DND-41 (cell line): ENCODE results near the gene COL4A1.

Experiments used
- ATAC-seq: fragments of 200-7000 bp; cut with Tn5 transposase; 3 replicates; pipeline ENCODE4 v1.9.1; 2021; ENCODE audit warnings: low read depth; ENCODE audit not compliant: insufficient read depth
- DNase-seq: peaks from one replicate; pipeline ENCODE4 v3.0.0-alpha.2; 2020
- H2AFZ ChIP-seq: 2 replicates; pipeline ENCODE4 v1.6.0; 2012; ENCODE audit warnings: low read depth, low read length
- H3K27ac ChIP-seq: 2 replicates; pipeline ENCODE4 v1.5.1; 2012; ENCODE audit warnings: low read length, inconsistent platforms
- H3K27me3 ChIP-seq: fragments of 200-600 bp; sonication (generic); 2 replicates; pipeline ENCODE4 v1.6.0; 2012; ENCODE audit warnings: low read length, mild to moderate bottlenecking, inconsistent platforms; ENCODE audit not compliant: insufficient read depth, poor library complexity
- H3K36me3 ChIP-seq: 2 replicates; pipeline ENCODE4 v1.5.1; 2012; ENCODE audit warnings: low read length, inconsistent platforms; ENCODE audit not compliant: insufficient read depth
- H3K4me1 ChIP-seq: 2 replicates; pipeline ENCODE4 v1.5.1; 2012; ENCODE audit warnings: mild to moderate bottlenecking, low read length; ENCODE audit not compliant: insufficient read depth
- H3K4me2 ChIP-seq: 2 replicates; pipeline ENCODE4 v1.6.0; 2012; ENCODE audit warnings: mild to moderate bottlenecking, moderate library complexity, low read length, inconsistent platforms; ENCODE audit not compliant: insufficient read depth
- H3K4me3 ChIP-seq, 2 experiments: fragments of 200-600 bp in 1 of 2; shearing (Covaris generic) in 1 of 2; 2 replicates each; pipeline ENCODE4 v1.5.1; 2012 to 2016; ENCODE audit warnings: inconsistent platforms in 2 of 2, low read length in 2 of 2, mild to moderate bottlenecking in 2 of 2, low read depth in 1 of 2, moderate library complexity in 1 of 2
- H3K79me2 ChIP-seq: 2 replicates; pipeline ENCODE4 v1.6.0; 2012; ENCODE audit warnings: low read length, inconsistent platforms; ENCODE audit not compliant: insufficient read depth
- H3K9ac ChIP-seq: 2 replicates; pipeline ENCODE4 v1.6.0; 2012; ENCODE audit warnings: low read depth, mild to moderate bottlenecking, inconsistent platforms, low read length, moderate library complexity
- H3K9me3 ChIP-seq: 2 replicates; pipeline ENCODE4 v1.5.1; 2012; ENCODE audit warnings: low read length, moderate library complexity, mild to moderate bottlenecking, inconsistent platforms; ENCODE audit not compliant: insufficient read depth, severe bottlenecking
- H4K20me1 ChIP-seq: 2 replicates; pipeline ENCODE4 v1.6.0; 2012; ENCODE audit warnings: low read length; ENCODE audit not compliant: insufficient read depth
- EZH2 ChIP-seq: IDR thresholded peaks from 3 replicates; pipeline ENCODE4 v1.6.1; 2012; ENCODE audit warnings: borderline replicate concordance, low read depth, mild to moderate bottlenecking, moderate library complexity, low read length, inconsistent platforms; ENCODE audit not compliant: severe bottlenecking
- TF ChIP-seq, protein P1 (sequence below): IDR thresholded peaks from 2 replicates; pipeline ENCODE4 v1.5.1; 2012; ENCODE audit warnings: borderline replicate concordance, low read length, moderate library complexity, mild to moderate bottlenecking; ENCODE audit not compliant: poor library complexity, severe bottlenecking; ENCODE audit errors: extremely low read depth

The COL4A1 gene

DNA sequence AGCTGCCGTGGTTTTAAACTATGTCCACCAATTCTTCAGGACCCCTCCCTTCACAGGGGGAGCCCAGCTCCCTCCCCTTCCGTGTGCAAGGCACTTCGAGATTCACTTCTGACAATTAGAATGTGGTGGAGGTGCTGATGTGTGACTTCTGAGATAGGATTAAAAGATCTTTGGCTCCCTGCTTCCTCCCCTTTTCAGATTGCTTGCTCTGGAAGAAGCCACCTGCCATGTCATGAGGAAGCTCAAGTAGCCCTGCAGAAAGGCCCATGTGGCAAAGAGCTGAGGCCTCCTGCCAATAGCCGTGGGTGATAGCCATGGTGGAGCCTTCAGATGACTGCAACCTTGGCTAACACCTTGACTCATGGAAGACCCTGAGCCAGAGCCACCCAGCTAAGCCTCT is 204.9 kb downstream of the COL4A1 start:
- no peaks in the 10 kb centered on the region for H3K79me2 ChIP-seq
- no peak overlapping the region for H3K9ac ChIP-seq
- no peak overlapping the region for H3K4me3 ChIP-seq
- no peaks in the 10 kb centered on the region for H3K36me3 ChIP-seq
- TF ChIP-seq, protein P1, sequence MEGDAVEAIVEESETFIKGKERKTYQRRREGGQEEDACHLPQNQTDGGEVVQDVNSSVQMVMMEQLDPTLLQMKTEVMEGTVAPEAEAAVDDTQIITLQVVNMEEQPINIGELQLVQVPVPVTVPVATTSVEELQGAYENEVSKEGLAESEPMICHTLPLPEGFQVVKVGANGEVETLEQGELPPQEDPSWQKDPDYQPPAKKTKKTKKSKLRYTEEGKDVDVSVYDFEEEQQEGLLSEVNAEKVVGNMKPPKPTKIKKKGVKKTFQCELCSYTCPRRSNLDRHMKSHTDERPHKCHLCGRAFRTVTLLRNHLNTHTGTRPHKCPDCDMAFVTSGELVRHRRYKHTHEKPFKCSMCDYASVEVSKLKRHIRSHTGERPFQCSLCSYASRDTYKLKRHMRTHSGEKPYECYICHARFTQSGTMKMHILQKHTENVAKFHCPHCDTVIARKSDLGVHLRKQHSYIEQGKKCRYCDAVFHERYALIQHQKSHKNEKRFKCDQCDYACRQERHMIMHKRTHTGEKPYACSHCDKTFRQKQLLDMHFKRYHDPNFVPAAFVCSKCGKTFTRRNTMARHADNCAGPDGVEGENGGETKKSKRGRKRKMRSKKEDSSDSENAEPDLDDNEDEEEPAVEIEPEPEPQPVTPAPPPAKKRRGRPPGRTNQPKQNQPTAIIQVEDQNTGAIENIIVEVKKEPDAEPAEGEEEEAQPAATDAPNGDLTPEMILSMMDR, result no peak
- no peak for TF ChIP-seq EZH2
- no peaks in the 10 kb centered on the region for H3K27me3 ChIP-seq
- peaks cover 29% of the 10 kb centered on the region for H3K9me3 ChIP-seq
- H3K27ac ChIP-seq, result no peak overlapping the region
- H3K4me1 ChIP-seq, result no peaks in the 10 kb centered on the region
- H3K4me2 ChIP-seq, result no peak overlapping the region
- no peaks in the 10 kb centered on the region for H4K20me1 ChIP-seq
- no peak for DNase-seq
- ATAC-seq, result no peak
- no peak overlapping the region for H2AFZ ChIP-seq

DNA sequence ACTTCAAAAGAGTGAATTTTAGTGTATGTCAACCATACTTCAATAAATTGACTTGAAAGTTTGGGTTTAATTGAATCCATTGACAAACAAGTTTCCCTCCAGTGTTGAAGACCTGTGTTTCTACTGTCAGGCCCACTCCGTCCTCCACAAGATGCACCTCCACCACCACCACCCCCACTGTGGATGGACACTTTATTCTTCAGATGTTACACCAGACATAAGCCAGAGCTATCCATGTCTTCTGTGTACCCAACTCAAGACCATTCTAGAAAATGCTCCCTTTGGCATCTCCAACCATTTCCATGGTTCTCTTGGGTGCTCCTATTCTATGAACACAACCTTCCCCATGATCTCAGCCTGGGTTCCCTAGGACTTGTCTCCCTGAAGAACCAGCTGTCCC is 207.0 kb downstream of the COL4A1 start:
- H3K4me2 ChIP-seq, result no peak overlapping the region
- H3K79me2 ChIP-seq, result no peaks in the 10 kb centered on the region
- no peak overlapping the region for H3K4me3 ChIP-seq
- no peak overlapping the region for H3K9ac ChIP-seq
- no peak overlapping the region for H3K27ac ChIP-seq
- H4K20me1 ChIP-seq, result no peaks in the 10 kb centered on the region
- DNase-seq, result no peak
- TF ChIP-seq, protein P1, result no peak
- no peak for TF ChIP-seq EZH2
- no peak overlapping the region for H2AFZ ChIP-seq
- peaks cover 29% of the 10 kb centered on the region for H3K9me3 ChIP-seq
- no peaks in the 10 kb centered on the region for H3K27me3 ChIP-seq
- H3K4me1 ChIP-seq, result peaks cover under 1% of the 10 kb centered on the region; the same call in 1 of the 2 replicates
- H3K36me3 ChIP-seq, result no peaks in the 10 kb centered on the region
- no peak for ATAC-seq
